Measurements from ENCODE around the gene PLOD1. TPM values are rescaled to one million over a fixed set of nuclear protein-coding genes. Genes with fewer than 3 reads are reported as not detected.
A peak's percentile ranks its signal among the peaks of the same experiment; 100 is the strongest.
"Not testable (repeated sequence)": the region's sequence is repeated elsewhere in the genome, so short reads cannot be mapped to it uniquely, and the experiment has no call there.

Gene PLOD1
- total RNA-seq, 1 experiment from 2014 or later = 138 TPM

DNA sequence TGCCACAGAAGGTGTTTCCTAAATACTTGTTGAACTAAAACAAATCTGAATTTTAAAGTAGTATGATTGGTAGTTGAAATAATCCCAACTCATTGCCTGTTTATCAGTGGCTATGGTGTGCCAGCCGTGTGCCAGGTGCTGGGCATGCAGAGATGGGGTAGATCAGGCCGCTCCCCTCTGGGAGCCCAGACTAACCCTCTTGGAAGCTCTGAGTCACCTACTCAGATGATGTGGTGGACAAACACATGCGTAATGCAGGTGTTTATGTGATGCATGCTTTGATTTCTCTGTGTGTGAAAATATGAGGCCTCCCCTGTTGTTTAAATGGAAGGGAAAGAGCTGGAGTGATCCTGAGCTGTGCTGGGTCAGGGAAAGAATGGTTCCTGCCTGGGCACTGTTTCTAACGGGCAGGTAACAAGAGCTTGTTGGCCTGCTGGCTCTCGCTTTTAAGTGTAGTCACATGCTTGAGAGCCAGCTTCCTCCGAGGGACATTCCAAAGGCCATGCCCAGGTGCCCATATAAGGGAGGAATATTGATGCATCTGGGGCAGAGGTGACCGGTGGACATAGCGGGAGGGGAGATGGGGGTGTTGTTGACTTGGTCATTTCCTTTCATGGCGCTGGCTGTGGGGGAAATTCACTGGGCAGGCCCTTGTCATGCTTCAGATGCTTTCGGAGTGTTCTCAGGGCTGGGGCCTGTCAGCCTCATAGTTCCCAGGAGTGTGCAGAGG, 56.0 kb downstream of the PLOD1 start:
- Histone ChIP-seq H3K27me3 (no peaks in the 10 kb centered on the region), H3K4me3 (no peak overlapping the region), H3K27ac (no peak overlapping the region), H3K36me3 (peaks cover 57% of the 10 kb centered on the region), H3K4me1 (no peaks in the 10 kb centered on the region), H3K9me3 (replicated peaks) (no peaks in the 10 kb centered on the region)
- no peak for DNase-seq

DNA sequence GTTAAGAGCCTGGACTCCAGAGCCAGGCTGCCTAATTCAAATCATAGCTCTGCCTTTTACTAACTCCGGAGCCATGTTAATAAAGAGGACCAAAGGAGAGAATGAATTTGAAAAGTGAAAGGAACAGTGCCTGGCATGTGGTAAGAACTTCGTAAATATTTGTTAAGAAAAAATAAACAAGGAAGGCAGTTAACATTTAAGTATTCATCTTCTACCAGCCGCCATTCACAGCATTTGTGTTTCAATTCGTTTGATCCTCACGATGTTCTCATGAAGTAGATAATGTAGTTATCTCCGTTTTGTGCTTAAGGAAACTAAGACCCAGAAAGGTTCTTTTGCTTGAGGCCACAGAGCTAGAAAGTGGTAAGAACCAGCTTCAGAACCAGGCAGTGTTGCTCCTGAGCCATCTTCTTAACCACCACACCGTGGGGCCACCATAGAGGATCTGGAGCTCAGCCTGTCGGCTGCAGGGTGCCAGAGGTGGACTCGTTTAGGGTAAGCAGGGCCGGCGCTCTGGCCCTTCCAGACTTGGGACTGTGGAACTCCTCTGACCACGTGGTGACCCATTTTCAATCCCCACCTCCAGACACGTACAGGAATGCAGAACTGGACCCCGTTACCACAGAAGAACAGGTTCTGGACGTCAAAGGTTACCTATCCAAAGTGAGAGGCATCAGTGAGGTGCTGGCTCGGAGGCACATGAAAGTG, 57.6 kb downstream of the PLOD1 start:
- Histone ChIP-seq H3K27me3 (no peaks in the 10 kb centered on the region), H3K9me3 (replicated peaks) (no peaks in the 10 kb centered on the region), H3K4me1 (no peaks in the 10 kb centered on the region), H3K36me3 (peaks cover 59% of the 10 kb centered on the region), H3K27ac (no peak overlapping the region), H3K4me3 (no peak overlapping the region)
- DNase-seq = no peak

GRCh38 chr1:11997081-11997850, 62.7 kb downstream of the PLOD1 start:
- Histone ChIP-seq H3K4me3 (no peak overlapping the region), H3K9me3 (replicated peaks) (no peaks in the 10 kb centered on the region), H3K36me3 (peaks cover 79% of the 10 kb centered on the region), H3K27me3 (no peaks in the 10 kb centered on the region), H3K27ac (no peak overlapping the region), H3K4me1 (no peaks in the 10 kb centered on the region)
- no peak for DNase-seq

GRCh38 chr1:11998636-11999035, 64.1 kb downstream of the PLOD1 start:
- Histone ChIP-seq H3K27ac (no peak overlapping the region), H3K9me3 (replicated peaks) (no peaks in the 10 kb centered on the region), H3K4me1 (no peaks in the 10 kb centered on the region), H3K4me3 (no peak overlapping the region), H3K27me3 (no peaks in the 10 kb centered on the region), H3K36me3 (peaks cover 78% of the 10 kb centered on the region)
- no peak for DNase-seq

DNA sequence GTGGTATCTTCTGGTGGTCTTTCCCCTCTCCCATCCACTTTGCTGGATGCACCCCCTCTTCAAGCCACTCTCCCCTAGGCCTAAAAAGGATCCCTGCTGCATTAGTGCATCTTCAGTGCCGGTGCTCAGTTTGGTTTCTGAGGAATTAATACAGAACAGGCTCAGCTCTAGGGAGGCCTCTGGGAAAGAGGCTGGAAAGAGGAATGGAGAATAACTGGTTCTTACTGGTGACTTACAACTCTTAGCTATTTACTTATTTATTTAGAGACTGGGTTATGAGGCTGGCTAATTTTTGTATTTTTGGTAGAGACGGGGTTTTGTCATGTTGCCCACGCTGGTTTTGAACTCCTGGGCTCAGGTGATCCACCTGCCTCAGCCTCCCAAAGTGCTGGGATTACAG, 64.7 kb downstream of the PLOD1 start:
- Histone ChIP-seq H3K9me3 (replicated peaks) (no peaks in the 10 kb centered on the region), H3K4me3 (no peak overlapping the region), H3K4me1 (no peaks in the 10 kb centered on the region), H3K27ac (no peak overlapping the region), H3K36me3 (peaks cover 81% of the 10 kb centered on the region), H3K27me3 (no peaks in the 10 kb centered on the region)
- DNase-seq = no peak

DNA sequence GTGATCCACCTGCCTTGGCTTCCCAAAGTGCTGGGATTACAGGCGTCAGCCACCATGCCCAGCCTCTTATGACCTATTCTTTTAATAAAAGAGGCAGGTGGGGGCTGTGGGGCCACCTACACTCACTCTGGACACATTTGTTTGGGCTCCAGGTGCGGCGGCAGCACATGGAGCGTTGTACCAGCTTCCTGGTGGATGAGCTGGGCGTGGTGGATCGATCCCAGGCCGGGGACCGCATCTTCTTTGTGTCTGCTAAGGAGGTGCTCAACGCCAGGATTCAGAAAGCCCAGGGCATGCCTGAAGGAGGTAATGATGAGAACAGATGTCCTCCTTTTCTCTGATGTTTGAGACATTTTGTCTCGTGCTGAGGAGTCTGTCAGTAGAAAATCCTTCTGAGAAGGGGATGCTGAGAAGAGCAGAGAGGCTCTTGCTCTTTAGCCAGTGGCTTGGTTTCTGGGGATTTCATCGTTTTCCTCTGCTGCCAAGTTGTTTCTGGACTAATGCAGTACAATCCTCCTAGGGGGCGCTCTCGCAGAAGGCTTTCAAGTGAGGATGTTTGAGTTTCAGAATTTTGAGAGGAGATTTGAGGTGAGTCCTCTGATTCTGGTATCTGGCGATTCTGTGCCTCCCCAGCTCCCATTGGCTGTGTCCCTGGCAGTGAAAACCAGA, 66.9 kb downstream of the PLOD1 start:
- Histone ChIP-seq H3K9me3 (replicated peaks) (no peaks in the 10 kb centered on the region), H3K4me1 (no peaks in the 10 kb centered on the region), H3K36me3 (peaks cover 83% of the 10 kb centered on the region), H3K4me3 (no peak overlapping the region), H3K27ac (no peak overlapping the region), H3K27me3 (no peaks in the 10 kb centered on the region)
- peak; percentile 48 to 70 for DNase-seq

DNA sequence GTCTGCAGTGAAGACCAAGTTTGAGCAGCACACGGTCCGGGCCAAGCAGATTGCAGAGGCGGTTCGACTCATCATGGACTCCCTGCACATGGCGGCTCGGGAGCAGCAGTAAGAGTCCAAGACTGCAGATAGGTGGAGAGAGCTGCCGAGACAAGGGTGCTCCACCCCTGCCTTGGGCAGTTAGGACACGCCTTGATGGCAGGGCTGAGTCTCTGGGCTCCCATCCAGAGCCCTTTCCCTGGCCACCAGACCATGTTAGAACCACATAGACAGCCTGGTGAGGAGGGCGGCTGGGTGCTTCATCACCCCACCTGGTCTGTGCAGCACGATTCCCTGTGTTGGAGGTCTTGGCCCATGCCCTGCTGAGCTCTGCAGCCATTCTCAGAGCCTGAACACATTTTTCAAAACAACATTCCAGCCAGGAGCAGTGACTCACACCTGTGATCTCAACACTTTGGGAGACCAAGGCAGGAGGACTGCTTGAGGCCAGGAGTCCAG, 67.5 kb downstream of the PLOD1 start:
- peaks cover 87% of the 10 kb centered on the region for H3K36me3 ChIP-seq
- H3K4me1 ChIP-seq = no peaks in the 10 kb centered on the region
- no peak overlapping the region for H3K27ac ChIP-seq

GRCh38 chr1:12003762-12004161, 69.2 kb downstream of the PLOD1 start:
- no peaks in the 10 kb centered on the region for H3K9me3 ChIP-seq (replicated peaks)
- peaks cover 86% of the 10 kb centered on the region for H3K36me3 ChIP-seq
- no peak for DNase-seq
- H3K4me1 ChIP-seq = no peaks in the 10 kb centered on the region
- H3K27ac ChIP-seq = no peak overlapping the region
- H3K27me3 ChIP-seq = no peaks in the 10 kb centered on the region
- H3K4me3 ChIP-seq = no peak overlapping the region

More for the DNA sequence above, 67.5 kb downstream of the PLOD1 start:
- no peak overlapping the region for H3K4me3 ChIP-seq
- no peaks in the 10 kb centered on the region for H3K9me3 ChIP-seq (replicated peaks)
- no peak for DNase-seq
- H3K27me3 ChIP-seq = no peaks in the 10 kb centered on the region

- Histone ChIP-seq H3K27me3 (no peaks in the 10 kb centered on the region), H3K4me3 (no peak overlapping the region), H3K9me3 (replicated peaks) (no peaks in the 10 kb centered on the region), H3K27ac (no peak overlapping the region), H3K36me3 (peaks cover 85% of the 10 kb centered on the region), H3K4me1 (no peaks in the 10 kb centered on the region)
- DNase-seq = no peak
Observed at GRCh38 chr1:12005488-12006166, 71.1 kb downstream of the PLOD1 start.

- no peak overlapping the region for H3K4me3 ChIP-seq
- no peak for DNase-seq
- no peak overlapping the region for H3K27ac ChIP-seq
- H3K27me3 ChIP-seq = no peaks in the 10 kb centered on the region
- H3K9me3 ChIP-seq (replicated peaks) = no peaks in the 10 kb centered on the region
- H3K36me3 ChIP-seq = peaks cover 81% of the 10 kb centered on the region
- H3K4me1 ChIP-seq = no peaks in the 10 kb centered on the region
Observed at GRCh38 chr1:12006167-12006921, 71.8 kb downstream of the PLOD1 start.

GRCh38 chr1:12007204-12007603, 72.7 kb downstream of the PLOD1 start:
- Histone ChIP-seq H3K9me3 (replicated peaks) (no peaks in the 10 kb centered on the region), H3K4me1 (no peaks in the 10 kb centered on the region), H3K27me3 (no peaks in the 10 kb centered on the region), H3K27ac (no peak overlapping the region), H3K4me3 (no peak overlapping the region), H3K36me3 (peaks cover 72% of the 10 kb centered on the region)
- DNase-seq = no peak

- not testable (repeated sequence) for H3K9me3 ChIP-seq (replicated peaks); DNase-seq; H3K4me3 ChIP-seq; H3K4me1 ChIP-seq; H3K27ac ChIP-seq; H3K27me3 ChIP-seq
- H3K36me3 ChIP-seq = peaks cover 64% of the 10 kb centered on the region
Observed at GRCh38 chr1:12008355-12008754, 73.8 kb downstream of the PLOD1 start.

- Histone ChIP-seq H3K27me3 (no peaks in the 10 kb centered on the region), H3K4me3 (no peak overlapping the region), H3K4me1 (peaks cover 18% of the 10 kb centered on the region), H3K9me3 (replicated peaks) (no peaks in the 10 kb centered on the region), H3K27ac (no peak overlapping the region), H3K36me3 (peaks cover 55% of the 10 kb centered on the region)
- no peak for DNase-seq
Observed at GRCh38 chr1:12009318-12009947, 74.9 kb downstream of the PLOD1 start.

All from SJCRH30 (cell line).